Neuronal stem cell (in vitro differentiated cells): ENCODE measurements around the gene ANKMY2.

Experiments
- DNase-seq: peaks from one replicate; pipeline ENCODE4 v3.0.0-alpha.2; 2013; ENCODE audit warnings: low spot score
- H2AFZ ChIP-seq: one replicate; pipeline ENCODE4 v1.6.1; 2013; ENCODE audit warnings: mild to moderate bottlenecking, low read length, inconsistent platforms
- H2AK5ac ChIP-seq: 2 replicates; pipeline ENCODE4 v1.6.1; 2013; ENCODE audit warnings: low read depth, mild to moderate bottlenecking, inconsistent platforms, low read length, moderate library complexity, mixed read lengths
- H2BK120ac ChIP-seq: 2 replicates; pipeline ENCODE4 v1.6.1; 2013; ENCODE audit warnings: low read depth, mild to moderate bottlenecking, inconsistent platforms, low read length, moderate library complexity, mixed read lengths
- H2BK12ac ChIP-seq: one replicate; pipeline ENCODE4 v1.6.1; 2013; ENCODE audit warnings: low read length, inconsistent platforms
- H2BK15ac ChIP-seq: 2 replicates; pipeline ENCODE4 v1.6.1; 2013; ENCODE audit warnings: mild to moderate bottlenecking, low read length, inconsistent platforms, mixed read lengths
- H2BK5ac ChIP-seq: one replicate; pipeline ENCODE4 v1.6.1; 2013; ENCODE audit warnings: inconsistent platforms, mild to moderate bottlenecking, low read length, moderate library complexity
- H3K14ac ChIP-seq: one replicate; pipeline ENCODE4 v1.6.1; 2013; ENCODE audit warnings: low read length, inconsistent platforms
- H3K18ac ChIP-seq: 2 replicates; pipeline ENCODE4 v1.6.1; 2013; ENCODE audit warnings: low read length, inconsistent platforms
- H3K23ac ChIP-seq: 2 replicates; pipeline ENCODE4 v1.6.1; 2013; ENCODE audit warnings: low read depth, mild to moderate bottlenecking, mixed read lengths, low read length, inconsistent platforms; ENCODE audit not compliant: poor library complexity
- H3K27ac ChIP-seq: replicated peaks from 3 replicates; pipeline ENCODE4 v1.5.1; 2013; ENCODE audit warnings: low read length, inconsistent platforms
- H3K27me3 ChIP-seq, 3 experiments: 2 replicates each; pipeline ENCODE4 v1.6.1; 2013; ENCODE audit warnings: low read length in 3 of 3, mild to moderate bottlenecking in 2 of 3, inconsistent platforms in 1 of 3, low read depth in 1 of 3, mixed read lengths in 1 of 3, moderate library complexity in 1 of 3; ENCODE audit not compliant: control insufficient read depth in 3 of 3, insufficient read depth in 3 of 3
- H3K36me3 ChIP-seq, 2 donors: replicated peaks in 1 of 2; 2 replicates each; pipeline ENCODE4 v1.6.1; 2013; ENCODE audit warnings: low read length in 2 of 2; ENCODE audit not compliant: control insufficient read depth in 2 of 2, insufficient read depth in 2 of 2
- H3K4ac ChIP-seq: 2 replicates; pipeline ENCODE4 v1.6.1; 2013; ENCODE audit warnings: inconsistent platforms, mild to moderate bottlenecking, low read length, moderate library complexity
- H3K4me1 ChIP-seq, 2 donors: 1 replicate in 1 of 2; 2 replicates in 1 of 2; pipeline ENCODE4 v1.6.1; 2013; ENCODE audit warnings: low read length in 2 of 2, low read depth in 1 of 2; ENCODE audit not compliant: control insufficient read depth in 2 of 2, insufficient read depth in 1 of 2
- H3K4me2 ChIP-seq: one replicate; pipeline ENCODE4 v1.6.1; 2013; ENCODE audit warnings: mild to moderate bottlenecking, low read length, inconsistent platforms; ENCODE audit not compliant: insufficient read depth, poor library complexity, severe bottlenecking
- H3K4me3 ChIP-seq, 2 donors: 2 replicates each; pipeline ENCODE4 v1.5.1; 2013; ENCODE audit warnings: low read length in 2 of 2, mild to moderate bottlenecking in 2 of 2, inconsistent platforms in 1 of 2, moderate library complexity in 1 of 2
- H3K79me1 ChIP-seq: one replicate; pipeline ENCODE4 v1.6.1; 2013; ENCODE audit warnings: low read depth, mild to moderate bottlenecking, inconsistent platforms, low read length, moderate library complexity
- H3K9ac ChIP-seq: one replicate; pipeline ENCODE4 v1.6.1; 2013; ENCODE audit warnings: mild to moderate bottlenecking, low read depth, low read length, inconsistent platforms; ENCODE audit not compliant: poor library complexity
- H3K9me3 ChIP-seq, 2 donors: replicated peaks in 1 of 2; 2 replicates each; pipeline versions ENCODE3 to v1.6.1; 2013; ENCODE audit warnings: low read length in 2 of 2, mild to moderate bottlenecking in 2 of 2, inconsistent platforms in 1 of 2, low read depth in 1 of 2, mixed read lengths in 1 of 2, moderate library complexity in 1 of 2; ENCODE audit not compliant: control insufficient read depth in 2 of 2, insufficient read depth in 1 of 2
- H4K8ac ChIP-seq: one replicate; pipeline ENCODE4 v1.6.1; 2013; ENCODE audit warnings: low read depth, mild to moderate bottlenecking, inconsistent platforms, low read length, moderate library complexity
- H4K91ac ChIP-seq: one replicate; pipeline ENCODE4 v1.6.1; 2013; ENCODE audit warnings: low read length, low read depth, mild to moderate bottlenecking, inconsistent platforms; ENCODE audit not compliant: poor library complexity
- WGBS, 2 donors: extraction: QIAGEN DNeasy Blood & Tissue Kit; methylation state at CpG; one replicate each; pipeline ENCODE4 v1.1.7; 2013; ENCODE audit warnings: missing lambda C conversion rate in 2 of 2, mixed read lengths in 1 of 2; ENCODE audit not compliant: insufficient read length in 2 of 2, insufficient replicate concordance in 1 of 2; ENCODE audit errors: extremely low coverage in 2 of 2; 5-methylcytosine and 5-hydroxymethylcytosine counted together

ANKMY2 gene

DNA sequence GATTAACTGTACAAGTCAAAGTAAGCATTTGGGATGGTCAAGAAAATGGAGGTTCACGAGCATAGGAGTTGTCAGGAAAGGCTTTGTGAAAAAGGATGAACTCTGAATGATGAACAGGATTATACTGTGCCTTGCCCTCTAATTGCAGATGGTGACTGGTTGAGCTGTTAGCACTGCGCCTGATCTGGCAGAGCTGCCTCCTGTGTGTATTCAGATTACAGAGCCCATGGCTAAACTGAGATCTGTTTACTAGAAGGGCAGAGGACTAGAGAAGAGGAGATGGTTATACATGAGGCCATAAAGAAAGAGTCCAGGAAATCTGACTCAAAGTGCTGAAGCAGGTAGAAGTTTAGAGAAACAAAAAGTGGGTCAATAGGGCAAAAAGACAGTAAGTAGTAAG lies 89.2 kb downstream of the ANKMY2 start:
- no peak overlapping the region for H3K4ac ChIP-seq
- H3K79me1 ChIP-seq, result no peaks in the 10 kb centered on the region
- H3K4me1 ChIP-seq, result no peaks in the 10 kb centered on the region
- H3K9me3 ChIP-seq, result no peaks in the 10 kb centered on the region
- no peak overlapping the region for H3K23ac ChIP-seq
- no peak overlapping the region for H3K9ac ChIP-seq
- no peak overlapping the region for H3K4me2 ChIP-seq
- H2BK15ac ChIP-seq, result no peak overlapping the region
- no peak overlapping the region for H4K91ac ChIP-seq
- H3K27ac ChIP-seq, result no peak overlapping the region
- DNase-seq, result no peak
- no peaks in the 10 kb centered on the region for H3K27me3 ChIP-seq
- H2BK12ac ChIP-seq, result no peak overlapping the region
- H3K36me3 ChIP-seq, result no peaks in the 10 kb centered on the region
- H2BK120ac ChIP-seq, result no peak overlapping the region
- WGBS, 2 donors, result no CpG with 5 or more reads among the region's 2 CpGs
- no peak overlapping the region for H2AK5ac ChIP-seq
- no peak overlapping the region for H3K4me3 ChIP-seq
- H4K8ac ChIP-seq, result no peak overlapping the region
- peak overlapping the region; percentile 47 for H2AFZ ChIP-seq
- no peak overlapping the region for H3K18ac ChIP-seq
- no peak overlapping the region for H3K14ac ChIP-seq
- H2BK5ac ChIP-seq, result no peak overlapping the region

DNA sequence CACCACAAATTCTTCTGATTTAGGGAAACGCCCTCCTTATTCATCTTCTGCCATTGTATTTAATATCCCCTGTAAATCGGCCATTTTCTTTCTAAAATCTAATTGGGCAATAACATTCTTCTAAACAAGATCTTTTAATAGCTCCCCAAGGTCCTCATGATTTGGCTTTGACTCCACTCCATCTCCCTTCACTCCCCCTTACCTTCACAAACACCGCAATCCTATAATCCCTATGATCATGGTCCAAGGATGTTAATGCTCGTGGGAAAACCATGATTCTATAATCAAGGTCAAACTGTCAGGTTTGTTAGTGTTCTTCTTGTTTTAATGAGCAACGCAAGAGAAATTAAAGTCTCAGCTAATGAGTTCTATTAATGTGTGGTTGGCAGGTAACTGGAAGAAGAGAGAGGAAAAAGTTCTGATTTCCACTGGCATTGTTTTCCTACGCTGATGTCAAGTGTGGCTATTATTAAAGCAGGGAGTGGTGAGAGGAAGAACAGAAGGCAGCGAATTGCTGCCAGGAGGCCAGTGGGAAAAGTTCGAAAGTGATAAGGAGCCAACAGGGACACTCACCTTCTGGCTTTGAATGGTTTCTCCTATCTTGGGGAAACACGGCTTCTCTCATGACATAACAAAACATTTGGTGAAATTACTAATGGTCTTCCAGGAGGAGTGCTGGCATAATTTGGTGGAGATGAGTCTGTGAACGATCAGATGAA lies 90.9 kb downstream of the ANKMY2 start:
- no CpG with 5 or more reads among the region's 10 CpGs for WGBS, 2 donors
- H3K14ac ChIP-seq, result no peak overlapping the region
- no peak overlapping the region for H2BK15ac ChIP-seq
- H3K4me1 ChIP-seq, result no peaks in the 10 kb centered on the region
- no peaks in the 10 kb centered on the region for H3K9me3 ChIP-seq
- H3K4ac ChIP-seq, result no peak overlapping the region
- H3K9ac ChIP-seq, result no peak overlapping the region
- no peak overlapping the region for H3K23ac ChIP-seq
- no peak overlapping the region for H3K4me2 ChIP-seq
- no peak overlapping the region for H2AK5ac ChIP-seq
- H3K18ac ChIP-seq, result no peak overlapping the region
- no peak overlapping the region for H2BK120ac ChIP-seq
- H2BK5ac ChIP-seq, result no peak overlapping the region
- H3K27ac ChIP-seq, result no peak overlapping the region
- no peak overlapping the region for H2BK12ac ChIP-seq
- no peak overlapping the region for H4K91ac ChIP-seq
- H4K8ac ChIP-seq, result no peak overlapping the region
- no peak overlapping the region for H3K4me3 ChIP-seq
- no peaks in the 10 kb centered on the region for H3K36me3 ChIP-seq
- DNase-seq, result no peak
- no peaks in the 10 kb centered on the region for H3K27me3 ChIP-seq
- no peak overlapping the region for H2AFZ ChIP-seq
- H3K79me1 ChIP-seq, result no peaks in the 10 kb centered on the region

- Histone ChIP-seq H4K8ac (no peak overlapping the region), H3K27ac (no peak overlapping the region), H3K27me3 (no peaks in the 10 kb centered on the region), H4K91ac (no peak overlapping the region), H2BK120ac (no peak overlapping the region), H2AK5ac (no peak overlapping the region), H3K4me2 (no peak overlapping the region), H2BK15ac (no peak overlapping the region), H2AFZ (no peak overlapping the region), H3K9me3 (no peaks in the 10 kb centered on the region), H2BK12ac (no peak overlapping the region), H3K9ac (no peak overlapping the region), H3K23ac (no peak overlapping the region), H3K36me3 (no peaks in the 10 kb centered on the region), H3K79me1 (no peaks in the 10 kb centered on the region), H3K18ac (no peak overlapping the region), H3K4ac (no peak overlapping the region), H3K14ac (no peak overlapping the region), H3K4me1 (no peaks in the 10 kb centered on the region), H3K4me3 (no peak overlapping the region), H2BK5ac (no peak overlapping the region)
- no CpG with 5 or more reads among the region's 1 CpG for WGBS, 2 donors
- no peak for DNase-seq
These were observed 94.9 kb downstream of the ANKMY2 start for GRCh38 chr7:16550671-16551070.
